ENCODE results near the gene SCARB1.

The SCARB1 gene

DNA sequence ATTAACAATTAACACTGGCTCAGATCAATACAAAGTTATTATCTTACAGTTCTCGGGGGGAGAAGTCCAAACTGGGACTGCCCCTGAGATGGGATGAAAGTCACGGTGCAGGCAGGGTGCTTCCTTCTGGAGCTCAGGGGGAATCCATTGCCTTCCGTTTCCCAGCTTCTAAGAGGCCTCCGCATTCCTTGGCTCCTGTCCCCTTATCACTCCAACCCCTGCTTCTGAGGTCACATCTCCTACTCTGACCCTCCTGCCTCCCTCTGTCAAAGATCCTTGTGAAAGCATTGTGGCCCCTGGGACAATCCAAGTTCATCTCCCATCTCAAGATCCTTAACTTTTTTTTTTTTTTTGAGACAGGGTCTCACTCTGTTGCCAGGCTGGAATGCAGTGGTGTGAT lies 30.8 kb downstream of the SCARB1 start:
- no peak for DNase-seq (ENCODE audit: low read depth)

DNA sequence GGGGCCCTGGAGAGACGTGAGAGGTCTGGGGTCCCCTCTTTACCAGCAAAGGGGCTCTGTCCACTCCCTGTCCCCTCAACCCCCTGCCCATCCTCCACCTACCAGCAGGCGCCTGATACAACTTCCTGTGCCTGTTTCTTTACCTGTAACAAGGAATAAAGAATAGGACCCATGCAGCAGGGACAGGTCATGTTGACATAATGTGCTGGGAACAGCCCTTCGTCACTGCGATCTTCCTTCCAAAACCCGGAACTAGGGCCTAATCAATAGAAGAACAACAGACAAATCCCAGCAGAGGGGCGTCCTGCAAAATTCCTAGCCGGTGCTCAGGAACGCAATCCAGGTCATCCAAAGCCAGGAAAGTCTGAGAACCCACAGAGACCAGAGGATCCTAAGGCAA lies 32.1 kb downstream of the SCARB1 start:
- no peak overlapping the region for H3K4me3 ChIP-seq (ENCODE audit: low read depth, low read length)
- TF ChIP-seq, protein P1, sequence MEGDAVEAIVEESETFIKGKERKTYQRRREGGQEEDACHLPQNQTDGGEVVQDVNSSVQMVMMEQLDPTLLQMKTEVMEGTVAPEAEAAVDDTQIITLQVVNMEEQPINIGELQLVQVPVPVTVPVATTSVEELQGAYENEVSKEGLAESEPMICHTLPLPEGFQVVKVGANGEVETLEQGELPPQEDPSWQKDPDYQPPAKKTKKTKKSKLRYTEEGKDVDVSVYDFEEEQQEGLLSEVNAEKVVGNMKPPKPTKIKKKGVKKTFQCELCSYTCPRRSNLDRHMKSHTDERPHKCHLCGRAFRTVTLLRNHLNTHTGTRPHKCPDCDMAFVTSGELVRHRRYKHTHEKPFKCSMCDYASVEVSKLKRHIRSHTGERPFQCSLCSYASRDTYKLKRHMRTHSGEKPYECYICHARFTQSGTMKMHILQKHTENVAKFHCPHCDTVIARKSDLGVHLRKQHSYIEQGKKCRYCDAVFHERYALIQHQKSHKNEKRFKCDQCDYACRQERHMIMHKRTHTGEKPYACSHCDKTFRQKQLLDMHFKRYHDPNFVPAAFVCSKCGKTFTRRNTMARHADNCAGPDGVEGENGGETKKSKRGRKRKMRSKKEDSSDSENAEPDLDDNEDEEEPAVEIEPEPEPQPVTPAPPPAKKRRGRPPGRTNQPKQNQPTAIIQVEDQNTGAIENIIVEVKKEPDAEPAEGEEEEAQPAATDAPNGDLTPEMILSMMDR (IDR thresholded peaks at IDR 0.05; ENCODE audit: low read depth, low read length, missing control alignments) = no peak
- DNase-seq (ENCODE audit: low read depth) = no peak

More for the DNA sequence above, 30.8 kb downstream of the SCARB1 start:
- TF ChIP-seq, protein P1 (IDR thresholded peaks at IDR 0.05; ENCODE audit: low read depth, low read length, missing control alignments) = no peak
- H3K4me3 ChIP-seq (ENCODE audit: low read depth, low read length) = no peak overlapping the region

DNA sequence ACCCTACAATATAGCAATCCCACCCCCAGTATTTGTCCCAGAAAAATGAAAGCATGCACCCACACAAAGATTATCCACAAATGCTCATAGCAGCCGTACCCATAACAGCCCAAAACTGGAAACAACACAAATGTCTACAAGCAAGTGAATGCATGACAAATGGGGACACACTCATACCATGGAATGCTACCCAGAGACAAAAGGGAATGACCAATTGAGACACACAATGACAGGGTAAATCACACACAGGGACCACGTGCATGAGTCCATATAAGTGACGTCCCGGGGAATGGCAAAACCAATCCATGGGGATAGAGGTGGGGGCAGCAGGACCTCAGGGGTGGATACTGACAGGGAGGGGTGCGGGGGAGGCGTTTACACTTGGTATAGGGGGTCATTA lies 33.4 kb downstream of the SCARB1 start:
- TF ChIP-seq, protein P1 (IDR thresholded peaks at IDR 0.05; ENCODE audit: low read depth, low read length, missing control alignments) = no peak
- no peak for DNase-seq (ENCODE audit: low read depth)
- H3K4me3 ChIP-seq (ENCODE audit: low read depth, low read length) = no peak overlapping the region

DNA sequence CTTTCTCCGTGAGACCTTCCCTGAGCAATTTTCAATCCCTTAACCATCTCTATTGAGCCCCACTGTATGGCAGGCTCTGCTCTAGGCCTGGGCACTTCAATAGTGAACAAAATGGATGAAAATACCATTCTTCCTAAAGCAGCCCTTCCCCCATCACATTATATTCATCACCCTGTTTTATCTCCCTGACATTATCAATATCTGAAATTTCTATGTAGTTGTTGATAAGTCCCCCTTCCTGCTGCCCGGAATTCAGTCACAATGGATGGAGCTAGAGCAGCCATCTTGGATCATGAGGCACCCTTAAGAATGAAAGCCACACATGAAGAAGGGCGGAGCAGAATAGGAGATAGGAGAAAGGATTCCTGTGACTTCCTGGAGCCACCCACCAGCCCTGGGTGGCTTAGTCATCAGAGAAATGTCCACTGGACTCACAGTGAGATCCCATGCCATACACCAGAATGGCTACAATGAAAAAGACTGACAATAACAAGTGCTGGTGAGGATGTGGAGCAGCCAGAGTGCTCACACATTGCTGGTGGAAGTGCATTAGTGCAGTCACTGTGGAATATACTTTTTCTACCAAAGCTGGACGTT lies 33.9 kb downstream of the SCARB1 start:
- TF ChIP-seq, protein P1 (IDR thresholded peaks at IDR 0.05; ENCODE audit: low read depth, low read length, missing control alignments) = no peak
- no peak overlapping the region for H3K4me3 ChIP-seq (ENCODE audit: low read depth, low read length)
- DNase-seq (ENCODE audit: low read depth) = no peak

DNA sequence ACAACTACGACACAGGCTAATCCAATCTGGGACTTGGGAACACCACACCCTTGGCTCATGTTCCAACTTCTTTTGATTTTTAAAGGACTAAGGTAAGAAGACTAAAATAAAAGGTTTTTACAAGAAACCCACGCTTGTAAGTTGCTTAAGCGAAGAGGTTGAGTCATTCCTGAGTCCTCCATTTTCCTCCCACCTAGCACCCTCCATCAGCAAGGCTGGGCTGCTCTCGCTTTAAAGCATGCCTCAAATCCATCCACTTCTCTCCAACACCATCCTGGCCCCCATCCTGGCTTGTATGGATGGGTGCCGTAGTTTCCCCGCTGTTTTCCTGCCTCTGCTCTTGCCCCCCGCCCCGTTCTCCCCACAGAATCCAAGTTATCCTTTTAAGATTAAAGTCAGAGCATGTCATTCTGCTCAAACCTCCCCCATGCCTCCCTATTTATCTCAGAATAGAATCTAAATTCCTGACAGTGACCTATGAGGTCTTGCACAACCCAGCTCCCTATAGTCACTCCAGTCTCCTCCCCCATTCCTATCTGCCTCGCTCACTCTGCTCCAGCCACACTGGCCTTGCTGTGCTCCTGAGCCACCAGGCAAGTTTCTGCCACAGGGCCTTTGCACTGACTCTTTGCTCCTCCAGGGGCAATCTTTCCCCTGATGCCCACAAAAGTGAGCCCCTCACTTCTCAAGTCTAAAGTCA lies 34.5 kb downstream of the SCARB1 start:
- DNase-seq (ENCODE audit: low read depth) = no peak
- TF ChIP-seq, protein P1 (IDR thresholded peaks at IDR 0.05; ENCODE audit: low read depth, low read length, missing control alignments) = peak; percentile 5
- no peak overlapping the region for H3K4me3 ChIP-seq (ENCODE audit: low read depth, low read length)

DNA sequence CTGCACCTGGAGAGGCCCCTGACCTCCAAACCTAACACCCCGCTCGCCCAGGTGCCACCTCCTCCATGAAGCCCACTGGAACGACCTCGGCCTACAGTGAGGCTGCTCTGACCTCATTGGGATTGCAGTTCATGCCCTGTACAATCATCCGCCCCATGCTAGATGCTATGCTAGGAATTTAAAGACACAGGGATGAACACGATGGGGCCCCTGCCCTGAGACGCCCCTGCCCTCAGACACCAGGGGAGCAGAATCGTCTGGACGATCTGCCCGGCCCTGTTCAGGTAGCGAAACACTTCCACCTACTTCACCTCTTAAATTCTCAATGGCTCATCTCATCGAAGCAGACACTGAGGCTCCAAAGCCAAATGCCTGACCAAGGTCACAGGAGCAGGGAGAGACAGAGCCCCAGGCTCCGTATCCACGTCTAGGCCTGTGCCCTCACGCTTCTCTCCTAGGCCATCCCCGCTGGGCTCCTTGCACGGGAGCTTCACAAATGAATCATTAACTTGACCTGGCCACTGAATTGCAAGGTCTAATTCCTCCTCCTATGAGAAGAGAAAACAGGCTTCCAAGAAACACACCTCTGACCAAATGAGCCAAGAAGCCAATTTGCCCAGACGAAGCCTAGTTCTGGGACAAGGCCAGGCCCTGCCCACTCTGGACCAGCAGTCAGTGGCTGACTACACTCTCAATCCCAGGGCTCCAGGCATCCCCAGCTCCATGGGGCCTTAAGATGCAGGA lies 35.2 kb downstream of the SCARB1 start:
- no peak overlapping the region for H3K4me3 ChIP-seq (ENCODE audit: low read depth, low read length)
- DNase-seq (ENCODE audit: low read depth) = no peak
- TF ChIP-seq, protein P1 (IDR thresholded peaks at IDR 0.05; ENCODE audit: low read depth, low read length, missing control alignments) = no peak
